Transverse colon (tissue), 4 donors: Measurements from ENCODE around the gene VAV2.

Experiments used
- EP300 ChIP-seq: sonication (generic); formaldehyde crosslinking; IDR thresholded peaks from one replicate; pipeline ENCODE4 v1.6.1; 2017; ENCODE audit warnings: antibody characterized with exemption, low read depth
- POLR2AphosphoS5 ChIP-seq, 3 donors: sonication (generic); formaldehyde crosslinking; IDR thresholded peaks; one replicate each; pipeline ENCODE4 v1.6.1; 2016; ENCODE audit warnings: antibody characterized with exemption in 3 of 3
- TF ChIP-seq, protein P1 (sequence below), 5 experiments: fragments of 200-600 bp in 3 of 5; fragments of 450-650 bp in 2 of 5; sonication (generic) in 3 of 5; IDR thresholded peaks; 1 replicate in 2 of 5; 2 replicates in 3 of 5; pipeline ENCODE4 v1.5.1; 2016 to 2017; ENCODE audit warnings: antibody characterized with exemption in 5 of 5, inconsistent platforms in 3 of 5, mild to moderate bottlenecking in 2 of 5, moderate library complexity in 1 of 5

DNA sequence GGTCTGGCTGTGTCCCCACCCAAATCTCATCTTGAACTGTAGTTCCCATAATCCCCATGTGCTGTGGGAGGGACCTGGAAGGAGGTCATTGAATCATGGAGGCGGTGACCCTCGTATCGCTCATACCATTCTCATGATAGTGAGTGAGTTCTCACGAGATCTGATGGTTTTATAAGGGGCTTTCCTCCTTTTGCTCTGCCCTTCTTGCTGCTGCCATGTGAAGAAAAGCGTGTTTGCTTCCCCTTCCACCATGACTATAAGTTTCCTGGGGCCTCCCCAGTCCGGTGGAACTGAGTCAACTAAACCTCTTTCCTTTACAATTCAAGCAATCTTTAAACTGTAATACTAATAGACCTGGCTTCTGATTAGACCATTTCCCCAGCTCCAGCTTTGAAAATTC is 161.8 kb downstream of the VAV2 start:
- TF ChIP-seq, protein P1, sequence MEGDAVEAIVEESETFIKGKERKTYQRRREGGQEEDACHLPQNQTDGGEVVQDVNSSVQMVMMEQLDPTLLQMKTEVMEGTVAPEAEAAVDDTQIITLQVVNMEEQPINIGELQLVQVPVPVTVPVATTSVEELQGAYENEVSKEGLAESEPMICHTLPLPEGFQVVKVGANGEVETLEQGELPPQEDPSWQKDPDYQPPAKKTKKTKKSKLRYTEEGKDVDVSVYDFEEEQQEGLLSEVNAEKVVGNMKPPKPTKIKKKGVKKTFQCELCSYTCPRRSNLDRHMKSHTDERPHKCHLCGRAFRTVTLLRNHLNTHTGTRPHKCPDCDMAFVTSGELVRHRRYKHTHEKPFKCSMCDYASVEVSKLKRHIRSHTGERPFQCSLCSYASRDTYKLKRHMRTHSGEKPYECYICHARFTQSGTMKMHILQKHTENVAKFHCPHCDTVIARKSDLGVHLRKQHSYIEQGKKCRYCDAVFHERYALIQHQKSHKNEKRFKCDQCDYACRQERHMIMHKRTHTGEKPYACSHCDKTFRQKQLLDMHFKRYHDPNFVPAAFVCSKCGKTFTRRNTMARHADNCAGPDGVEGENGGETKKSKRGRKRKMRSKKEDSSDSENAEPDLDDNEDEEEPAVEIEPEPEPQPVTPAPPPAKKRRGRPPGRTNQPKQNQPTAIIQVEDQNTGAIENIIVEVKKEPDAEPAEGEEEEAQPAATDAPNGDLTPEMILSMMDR (IDR thresholded peaks at IDR 0.05), result no peak
- no peak for TF ChIP-seq EP300
- no peak for TF ChIP-seq POLR2AphosphoS5 (IDR thresholded peaks at IDR 0.05)
